ENCODE measurements around the gene CEMP1. TPM values are rescaled to one million over a fixed set of nuclear protein-coding genes. Genes with fewer than 3 reads are reported as not detected.

Gene CEMP1
- total RNA-seq, 1 donor from 2014 or later: not detected

- H3K4me1 ChIP-seq: peaks cover 17% of the 10 kb centered on the region
- no peak for TF ChIP-seq POLR2A (IDR thresholded peaks at IDR 0.05)
- no peak overlapping the region for H3K27ac ChIP-seq
- peaks cover 0 to 34% of the 10 kb centered on the region in 2 donors for H3K36me3 ChIP-seq
- peak in 1 of 2 donors; percentile 85 for DNase-seq (ENCODE audit: extremely low spot score in 2 of 2)
- no peaks in the 10 kb centered on the region for H3K9me3 ChIP-seq
- H3K27me3 ChIP-seq: no peaks in the 10 kb centered on the region
- H3K4me3 ChIP-seq: no peak overlapping the region
- intact Hi-C loops (cut with DNase I): no loop called here
Observed at GRCh38 chr16:2528161-2529060, 2.8 kb downstream of the CEMP1 start.

GRCh38 chr16:2527784-2528100 is 3.5 kb downstream of the CEMP1 start:
- H3K27me3 ChIP-seq: no peaks in the 10 kb centered on the region
- intact Hi-C loops (cut with DNase I): no loop called here
- no peak overlapping the region for H3K27ac ChIP-seq
- TF ChIP-seq CTCF (IDR thresholded peaks at IDR 0.05) (no peak), POLR2A (IDR thresholded peaks at IDR 0.05) (no peak), POLR2AphosphoS5 (IDR thresholded peaks at IDR 0.05; ENCODE audit: insufficient read depth in 1 of 2, low read depth in 1 of 2) (no peak)
- no peak for DNase-seq (ENCODE audit: extremely low spot score in 2 of 2)
- H3K9me3 ChIP-seq: no peaks in the 10 kb centered on the region
- H3K4me3 ChIP-seq: no peak overlapping the region
- H3K36me3 ChIP-seq: peaks cover 0 to 39% of the 10 kb centered on the region in 2 donors
- peaks cover 14% of the 10 kb centered on the region for H3K4me1 ChIP-seq

- TF ChIP-seq POLR2A (IDR thresholded peaks at IDR 0.05) (no peak), POLR2AphosphoS5 (IDR thresholded peaks at IDR 0.05; ENCODE audit: insufficient read depth in 1 of 2, low read depth in 1 of 2) (no peak), CTCF (IDR thresholded peaks at IDR 0.05) (no peak)
- Histone ChIP-seq H3K36me3 (peaks cover 0 to 39% of the 10 kb centered on the region in 2 donors), H3K9me3 (no peaks in the 10 kb centered on the region), H3K27ac (no peak overlapping the region), H3K4me1 (peaks cover 9% of the 10 kb centered on the region), H3K4me3 (no peak overlapping the region), H3K27me3 (no peaks in the 10 kb centered on the region)
- intact Hi-C loops (cut with DNase I): no loop called here
- no peak for DNase-seq (ENCODE audit: extremely low spot score in 2 of 2)
Observed at GRCh38 chr16:2527071-2527783, 4.0 kb downstream of the CEMP1 start.

- H3K9me3 ChIP-seq: no peaks in the 10 kb centered on the region
- DNase-seq (ENCODE audit: extremely low spot score in 2 of 2): no peak
- H3K36me3 ChIP-seq: peaks cover 0 to 39% of the 10 kb centered on the region in 2 donors
- no peaks in the 10 kb centered on the region for H3K27me3 ChIP-seq
- no peak for TF ChIP-seq CTCF (IDR thresholded peaks at IDR 0.05)
- H3K4me1 ChIP-seq: peaks cover 8% of the 10 kb centered on the region
- intact Hi-C loops (cut with DNase I): no loop called here
- H3K4me3 ChIP-seq: no peak overlapping the region
- H3K27ac ChIP-seq: no peak overlapping the region
Observed at GRCh38 chr16:2526135-2526534, 5.1 kb downstream of the CEMP1 start.

- Histone ChIP-seq H3K27me3 (no peaks in the 10 kb centered on the region), H3K27ac (no peak overlapping the region), H3K4me1 (peaks cover 16% of the 10 kb centered on the region), H3K36me3 (peaks cover 0 to 36% of the 10 kb centered on the region in 2 donors), H3K4me3 (no peak overlapping the region), H3K9me3 (no peaks in the 10 kb centered on the region)
- TF ChIP-seq CTCF (IDR thresholded peaks at IDR 0.05) (no peak), POLR2A (IDR thresholded peaks at IDR 0.05) (no peak), POLR2AphosphoS5 (IDR thresholded peaks at IDR 0.05; ENCODE audit: insufficient read depth in 1 of 2, low read depth in 1 of 2) (no peak)
- intact Hi-C loops (cut with DNase I): no loop called here
- no peak for DNase-seq (ENCODE audit: extremely low spot score in 2 of 2)
Observed at GRCh38 chr16:2524339-2524938, 6.8 kb downstream of the CEMP1 start.

Measured in vagina (tissue), 2 donors.